B cell (primary cell): Measurements from ENCODE around the gene PSMD2. TPM values are rescaled to one million over a fixed set of nuclear protein-coding genes. Genes with fewer than 3 reads are reported as not detected.

Source experiments
- ATAC-seq: fragments of 200-7000 bp; cut with Tn5 transposase; one replicate; pipeline ENCODE4 v1.10.0; 2021; ENCODE audit warnings: low read depth, mild to moderate bottlenecking, moderate number of reproducible peaks, moderate library complexity
- CTCF ChIA-PET: fragments of 350-600 bp; sonication (Branson Sonifier 250); formaldehyde crosslinking; loops from one replicate; lab custom pipeline; 2021; ENCODE audit warnings: antibody characterized with exemption, inconsistent platforms; lab: Charles Lee
- POLR2A ChIA-PET: fragments of 350-600 bp; sonication (Branson Sonifier 250); formaldehyde crosslinking; loops from one replicate; lab custom pipeline; 2021; ENCODE audit warnings: antibody characterized with exemption; lab: Charles Lee
- DNase-seq: peaks from one replicate; pipeline ENCODE4 v3.0.0; 2013
- H2AFZ ChIP-seq: 2 replicates; pipeline ENCODE4 v1.6.1; 2012; ENCODE audit warnings: mild to moderate bottlenecking, low read depth, low read length; ENCODE audit not compliant: insufficient read depth, poor library complexity, severe bottlenecking
- H3K27ac ChIP-seq, 2 donors: 1 replicate in 1 of 2; 2 replicates in 1 of 2; pipeline ENCODE4 v1.5.1; 2012 to 2013; ENCODE audit warnings: low read length in 2 of 2, mild to moderate bottlenecking in 2 of 2, moderate library complexity in 1 of 2
- H3K27me3 ChIP-seq, 4 experiments: fragments of 200-600 bp in 1 of 4; sonication (generic) in 1 of 4; replicated peaks in 1 of 4; 1 replicate in 2 of 4; 2 replicates in 2 of 4; pipeline versions ENCODE4 v1.6.1 to v1.7.0; 2013 to 2016; ENCODE audit warnings: low read length in 3 of 4, mild to moderate bottlenecking in 2 of 4, mixed read lengths in 1 of 4, moderate library complexity in 1 of 4; ENCODE audit not compliant: insufficient read depth in 4 of 4, control insufficient read depth in 3 of 4; ENCODE audit errors: control extremely low read depth in 1 of 4
- H3K36me3 ChIP-seq, 2 experiments: replicated peaks in 1 of 2; 1 replicate in 1 of 2; 2 replicates in 1 of 2; pipeline versions ENCODE4 v1.6.1 to v1.7.1; 2013; ENCODE audit warnings: low read length in 1 of 2; ENCODE audit not compliant: insufficient read depth in 2 of 2, control insufficient read depth in 1 of 2; ENCODE audit errors: control extremely low read depth in 1 of 2, extremely low read depth in 1 of 2
- H3K4me1 ChIP-seq, 2 donors: fragments of 200-600 bp in 1 of 2; sonication (generic) in 1 of 2; 1 replicate in 1 of 2; 2 replicates in 1 of 2; pipeline versions ENCODE4 v1.5.1 to v1.6.1; 2013 to 2017; ENCODE audit warnings: low read length in 2 of 2; ENCODE audit not compliant: control insufficient read depth in 2 of 2, insufficient read depth in 2 of 2
- H3K4me2 ChIP-seq: replicated peaks from 2 replicates; pipeline ENCODE3; 2012; ENCODE audit warnings: mild to moderate bottlenecking, low read depth, low read length; ENCODE audit not compliant: poor library complexity, severe bottlenecking
- H3K4me3 ChIP-seq, 5 experiments: fragments of 200-600 bp in 1 of 5; sonication (generic) in 1 of 5; 1 replicate in 3 of 5; 2 replicates in 2 of 5; pipeline versions ENCODE4 v1.5.1 to v1.7.0; 2011 to 2016; ENCODE audit warnings: low read length in 4 of 5, mild to moderate bottlenecking in 4 of 5, low read depth in 2 of 5, control low read depth in 1 of 5, moderate library complexity in 1 of 5; ENCODE audit not compliant: insufficient read depth in 1 of 5; ENCODE audit errors: control extremely low read depth in 1 of 5, extremely low read depth in 1 of 5
- H3K79me2 ChIP-seq: fragments of 200-600 bp; sonication (generic); one replicate; pipeline ENCODE4 v1.6.0; 2016; ENCODE audit warnings: low read length; ENCODE audit not compliant: control insufficient read depth, insufficient read depth
- H3K9ac ChIP-seq: fragments of 200-600 bp; sonication (generic); 2 replicates; pipeline ENCODE4 v1.6.1; 2017; ENCODE audit warnings: mild to moderate bottlenecking, low read length, moderate library complexity
- H3K9me3 ChIP-seq, 3 donors: one replicate each; pipeline versions ENCODE4 v1.6.1 to v1.7.1; 2013; ENCODE audit warnings: low read length in 2 of 3; ENCODE audit not compliant: control insufficient read depth in 2 of 3, insufficient read depth in 1 of 3; ENCODE audit errors: control extremely low read depth in 1 of 3
- H4K20me1 ChIP-seq: 2 replicates; pipeline ENCODE4 v1.6.0; 2012; ENCODE audit warnings: mild to moderate bottlenecking, low read length; ENCODE audit not compliant: insufficient read depth, control insufficient read depth, poor library complexity, severe bottlenecking
- H3K27ac Mint-ChIP-seq: one replicate; pipeline ENCODE4 v1.8.0; 2021; ENCODE audit warnings: mixed read lengths
- H3K27me3 Mint-ChIP-seq: one replicate; pipeline ENCODE4 v1.8.0; 2021; ENCODE audit warnings: mixed read lengths
- H3K4me1 Mint-ChIP-seq: one replicate; pipeline ENCODE4 v1.8.0; 2021; ENCODE audit warnings: mixed read lengths
- H3K4me3 Mint-ChIP-seq: one replicate; pipeline ENCODE4 v1.8.0; 2021; ENCODE audit warnings: mixed read lengths
- H3K9me3 Mint-ChIP-seq: one replicate; pipeline ENCODE4 v1.8.0; 2022; ENCODE audit warnings: mixed read lengths; ENCODE audit not compliant: insufficient read depth
- EZH2 ChIP-seq: IDR thresholded peaks from 2 replicates; pipeline ENCODE4 v1.6.1; 2012; ENCODE audit warnings: borderline replicate concordance, low read depth, mild to moderate bottlenecking, moderate library complexity, low read length; ENCODE audit not compliant: insufficient read depth, poor library complexity, severe bottlenecking
- WGBS: methylation state at CpG from one replicate; pipeline ENCODE4 v1.1.5; 2013; ENCODE audit warnings: missing lambda C conversion rate; ENCODE audit not compliant: insufficient coverage; 5-methylcytosine and 5-hydroxymethylcytosine counted together
- intact Hi-C: fragments of 100-400 bp; cut with micrococcal nuclease; formaldehyde crosslinking; loops from one replicate; pipeline ENCODE4 v1.10.0; 2022
- polyA plus RNA-seq: library from polyadenylated mRNA; depleted of rRNA; stranded (reverse); fragments of >200 nt; gene quantifications from 2 replicates; pipeline ENCODE4 v1.2.3, GENCODE V29; 2012
- total RNA-seq, 2 donors: library from RNA; stranded (reverse); fragments of 120-200 nt in 1 of 2; gene quantifications; 1 replicate in 1 of 2; 2 replicates in 1 of 2; pipeline versions ENCODE4 v1.2.3 to v1.2.4, GENCODE V29; 2013 to 2022
- TF ChIP-seq, protein P1 (sequence below): fragments of 200-600 bp; IDR thresholded peaks from one replicate; pipeline ENCODE4 v1.8.0; 2022; ENCODE audit warnings: antibody characterized with exemption, mild to moderate bottlenecking

The PSMD2 gene
- total and polyA plus RNA-seq, 2 donors (not counting 1 experiment from before 2014, with no cell fraction given): 79.4 to 140 TPM

DNA sequence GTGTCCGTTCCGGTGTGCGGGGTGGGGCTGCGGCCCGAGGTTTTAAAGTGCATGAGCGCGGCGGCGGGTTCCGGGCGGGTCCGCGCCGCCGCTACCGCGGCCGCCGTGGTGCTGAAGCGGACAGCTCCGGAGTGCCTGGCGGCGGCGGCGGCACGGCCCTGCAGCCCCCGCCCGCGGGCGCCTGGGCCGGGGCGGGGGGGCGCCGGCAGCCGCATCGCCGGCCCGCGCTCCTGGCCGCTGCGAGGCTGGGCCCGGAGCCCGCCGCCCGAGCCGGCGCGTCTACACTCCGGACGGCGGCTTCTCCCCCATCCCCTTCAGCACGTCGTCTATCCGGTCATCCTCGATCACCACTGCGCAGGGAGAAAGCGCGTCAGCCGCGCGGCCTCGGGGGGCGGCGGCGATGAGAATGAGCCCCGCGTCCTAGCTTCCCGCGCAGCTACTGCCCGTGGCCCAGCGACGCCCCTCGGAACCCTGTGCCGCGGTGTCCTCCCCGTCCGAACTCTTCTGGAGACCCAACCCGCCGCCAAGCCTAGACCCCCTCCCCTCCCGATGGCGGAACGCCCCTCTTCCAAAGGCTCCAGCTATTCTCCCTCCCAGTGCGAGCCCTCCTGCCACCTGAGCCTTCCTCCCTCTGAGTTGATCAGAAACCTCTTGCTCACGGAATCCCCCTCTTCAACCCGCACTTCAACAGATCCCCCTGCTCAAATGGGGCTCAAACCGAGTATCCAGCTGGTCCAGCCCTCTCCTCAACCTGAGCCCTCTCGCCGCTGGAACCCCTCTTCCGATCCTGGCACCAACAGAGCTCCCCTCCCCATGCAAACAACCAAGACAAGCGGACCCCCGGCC, 38.9 kb upstream of the PSMD2 start:
- peak; percentile 72 for TF ChIP-seq EZH2
- TF ChIP-seq, protein P1, sequence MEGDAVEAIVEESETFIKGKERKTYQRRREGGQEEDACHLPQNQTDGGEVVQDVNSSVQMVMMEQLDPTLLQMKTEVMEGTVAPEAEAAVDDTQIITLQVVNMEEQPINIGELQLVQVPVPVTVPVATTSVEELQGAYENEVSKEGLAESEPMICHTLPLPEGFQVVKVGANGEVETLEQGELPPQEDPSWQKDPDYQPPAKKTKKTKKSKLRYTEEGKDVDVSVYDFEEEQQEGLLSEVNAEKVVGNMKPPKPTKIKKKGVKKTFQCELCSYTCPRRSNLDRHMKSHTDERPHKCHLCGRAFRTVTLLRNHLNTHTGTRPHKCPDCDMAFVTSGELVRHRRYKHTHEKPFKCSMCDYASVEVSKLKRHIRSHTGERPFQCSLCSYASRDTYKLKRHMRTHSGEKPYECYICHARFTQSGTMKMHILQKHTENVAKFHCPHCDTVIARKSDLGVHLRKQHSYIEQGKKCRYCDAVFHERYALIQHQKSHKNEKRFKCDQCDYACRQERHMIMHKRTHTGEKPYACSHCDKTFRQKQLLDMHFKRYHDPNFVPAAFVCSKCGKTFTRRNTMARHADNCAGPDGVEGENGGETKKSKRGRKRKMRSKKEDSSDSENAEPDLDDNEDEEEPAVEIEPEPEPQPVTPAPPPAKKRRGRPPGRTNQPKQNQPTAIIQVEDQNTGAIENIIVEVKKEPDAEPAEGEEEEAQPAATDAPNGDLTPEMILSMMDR: no peak
- H3K27ac Mint-ChIP-seq: peak overlapping the region; percentile 37
- 3% methylated on average over 91 of the region's 91 CpGs for WGBS
- H3K4me3 Mint-ChIP-seq: peak overlapping the region; percentile 86
- Histone ChIP-seq H3K9ac (peak overlapping the region; percentile 58), H4K20me1 (peaks cover 7% of the 10 kb centered on the region), H3K36me3 (no peaks in the 10 kb centered on the region), H3K9me3 (peaks cover 0 to 4% (median 0%) of the 10 kb centered on the region in 3 donors), H3K27ac (no peak overlapping the region), H3K4me3 (peak overlapping the region in 3 of 5 experiments; percentile 2 to 58 (median 17)), H3K4me2 (peak overlapping the region; percentile 96), H3K4me1 (peaks cover 27% of the 10 kb centered on the region in 2 donors), H3K79me2 (no peaks in the 10 kb centered on the region), H2AFZ (peak overlapping the region; percentile 56), H3K27me3 (peaks cover 0 to 58% (median 29%) of the 10 kb centered on the region in 4 experiments)
- peaks cover 42% of the 10 kb centered on the region for H3K27me3 Mint-ChIP-seq
- H3K9me3 Mint-ChIP-seq: no peaks in the 10 kb centered on the region
- ChIA-PET POLR2A (no interaction called here), CTCF (interaction anchor here (1.5 to 2.6 kb wide), 2 partner anchors 10 to 33 kb away, joined by 3 to 9 read pairs; partner anchors contain the start of gene EEF1AKMT4)
- peaks cover 24% of the 10 kb centered on the region for H3K4me1 Mint-ChIP-seq
- DNase-seq (peak; percentile 55), ATAC-seq (peak; percentile 75)
- intact Hi-C loops: loop anchor here (1.0 kb wide), 1 partner anchor 10 kb away; no protein-coding TSS in a partner anchor
